Suppressor macrophage treated with lipopolysaccharide for 4 hours (primary cell): ENCODE data around the gene SASH1.

ENCODE experiments used
- DNase-seq: peaks from one replicate; pipeline ENCODE4 v3.0.0-alpha.2; 2020

SASH1 gene

DNA sequence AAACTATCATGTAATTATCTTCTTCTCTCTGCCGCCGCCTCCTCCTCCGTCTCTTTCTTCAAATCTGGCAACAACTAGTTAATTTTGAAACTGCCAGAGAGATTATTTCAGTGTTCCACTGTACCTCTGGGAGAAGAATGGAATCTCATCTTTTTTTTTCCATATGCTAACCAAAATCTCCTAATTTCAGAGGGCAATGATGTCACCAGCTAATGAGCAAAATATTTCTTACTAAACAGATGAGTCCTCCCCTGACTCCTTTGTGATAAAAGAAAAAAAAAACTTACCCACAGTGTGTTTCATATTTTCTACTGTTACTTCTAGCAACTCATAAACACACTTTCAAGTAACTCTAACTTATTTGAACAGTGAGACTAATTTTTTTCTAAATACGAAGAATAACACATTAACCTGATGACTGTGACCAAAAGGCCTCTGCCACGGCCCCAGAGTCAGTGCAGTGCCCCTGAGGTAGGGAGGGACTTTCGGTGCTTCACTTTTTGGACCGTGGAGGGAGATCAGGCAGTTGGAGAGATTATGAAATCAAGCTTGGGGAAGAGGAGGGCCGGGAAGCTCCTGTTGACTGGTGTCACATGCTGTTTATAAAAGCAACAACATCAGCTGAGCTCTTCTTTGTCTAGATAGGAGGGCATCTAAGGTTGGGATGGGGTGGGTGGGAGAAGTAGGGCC, 159.6 kb downstream of the SASH1 start:
- DNase-seq, result no peak

DNA sequence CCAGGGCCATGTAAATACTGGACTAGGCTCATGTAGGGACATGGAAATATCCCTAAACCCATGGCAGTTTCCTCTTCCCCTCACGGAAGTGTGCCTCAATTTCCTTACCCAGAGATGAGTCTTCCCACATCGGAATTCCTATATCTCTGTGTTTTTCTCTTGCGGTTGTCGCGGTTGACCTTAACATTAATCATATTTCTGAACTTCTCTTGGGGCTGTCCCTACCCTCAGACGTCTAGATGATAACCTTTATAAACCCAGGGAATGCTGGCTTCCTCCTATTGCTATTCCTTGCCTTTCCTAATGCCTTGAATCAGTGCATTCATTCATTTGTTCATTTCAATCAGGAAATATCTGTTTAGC, 160.1 kb downstream of the SASH1 start:
- no peak for DNase-seq

DNA sequence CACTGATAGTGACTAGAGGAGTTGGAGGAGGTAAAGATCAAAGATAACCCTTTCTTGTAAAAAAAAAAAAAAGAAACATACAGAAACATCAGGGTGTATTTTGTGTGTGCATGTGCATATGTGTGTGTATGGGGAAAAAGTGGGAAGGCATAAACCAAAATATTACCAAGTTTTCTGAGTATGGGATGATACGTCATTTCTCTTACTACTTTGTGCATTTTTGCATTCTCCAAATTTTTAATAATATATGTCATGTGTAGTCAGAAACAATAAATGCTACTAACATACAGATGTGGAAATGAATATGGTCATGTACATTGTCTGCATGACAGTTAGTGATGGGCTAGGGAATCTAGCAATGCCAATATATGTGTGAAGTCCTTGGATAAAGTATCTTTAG, 161.1 kb downstream of the SASH1 start:
- DNase-seq, result no peak

DNA sequence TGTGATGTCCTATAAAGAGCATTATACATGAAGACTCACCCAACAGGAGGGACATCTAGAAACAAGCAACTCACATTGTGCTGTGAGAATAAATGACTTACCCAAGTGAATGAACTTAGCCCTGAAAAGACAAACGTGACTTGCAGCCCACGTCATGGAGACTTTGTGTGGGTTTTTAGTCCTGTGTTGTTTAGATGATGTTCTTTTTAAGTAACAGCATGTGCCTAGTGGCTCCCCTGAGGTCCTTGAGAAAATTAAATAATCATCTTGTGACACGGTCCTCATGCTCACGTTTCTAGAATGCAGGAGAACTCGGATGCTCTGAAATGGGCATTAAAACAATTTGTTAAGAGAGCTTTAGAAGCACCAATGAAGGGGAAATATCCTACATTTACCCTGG, 165.1 kb downstream of the SASH1 start:
- DNase-seq, result no peak

DNA sequence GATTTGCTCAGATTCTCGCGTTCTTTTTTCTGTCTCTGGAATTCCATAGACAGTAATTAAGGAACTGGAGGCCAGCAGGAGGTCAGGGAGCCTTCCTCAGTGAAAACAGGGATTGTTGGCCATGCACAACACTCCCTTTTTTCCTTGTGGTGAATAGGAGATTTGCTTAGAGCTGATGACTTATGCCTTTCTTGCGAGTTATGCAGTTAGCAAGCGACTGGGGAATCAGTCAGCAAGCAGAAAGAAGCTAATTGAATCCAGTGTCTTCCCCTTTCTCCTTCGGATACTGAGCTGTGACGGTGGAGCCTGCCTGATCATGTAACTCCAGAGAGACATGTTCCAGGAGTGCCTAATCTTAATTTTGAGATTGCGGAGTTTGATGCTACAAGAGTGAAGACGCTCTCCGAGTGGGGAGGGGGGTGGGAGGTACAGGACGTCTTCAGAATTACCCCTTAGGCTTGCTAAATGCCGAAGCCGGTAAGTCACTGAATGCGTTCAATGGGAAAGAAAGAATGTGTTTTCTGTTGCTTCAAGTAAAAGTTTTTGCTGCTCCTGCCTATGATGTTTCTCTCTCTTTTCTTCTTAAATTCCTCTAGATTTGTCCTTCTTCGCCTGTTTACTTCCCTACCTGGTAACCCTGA, 165.9 kb downstream of the SASH1 start:
- DNase-seq, result no peak

DNA sequence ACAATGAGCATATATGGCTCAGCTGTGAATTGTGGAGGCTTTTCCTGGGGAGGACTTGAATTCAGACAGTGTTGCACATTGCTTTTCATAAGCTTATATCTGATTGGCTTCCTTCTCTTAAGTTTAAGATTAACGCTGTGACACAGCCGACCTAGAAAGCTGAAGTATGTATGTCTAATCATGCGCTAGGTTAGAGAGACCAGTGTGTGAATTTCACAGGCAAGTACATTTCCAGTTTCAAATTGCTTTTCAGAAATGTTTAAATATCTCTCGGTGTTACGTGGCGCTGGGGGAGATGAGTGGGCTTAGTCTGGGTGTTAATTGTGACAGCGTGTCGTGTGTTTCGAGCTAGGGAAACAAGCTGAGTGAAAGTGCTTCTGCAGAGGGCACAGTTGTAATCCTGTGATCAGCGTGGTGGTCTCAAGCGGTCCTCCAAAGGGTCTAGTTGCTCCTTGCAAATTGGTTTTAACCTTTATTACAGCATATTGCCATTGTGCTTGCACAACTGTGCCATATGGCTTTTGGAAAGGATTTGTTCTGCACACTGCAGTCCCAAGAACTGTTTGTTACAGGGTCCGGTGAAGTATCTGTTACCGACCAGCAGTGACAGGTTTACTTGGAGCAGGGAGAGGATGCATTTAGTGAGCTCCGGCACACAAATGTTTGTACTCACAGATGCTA, 166.6 kb downstream of the SASH1 start:
- DNase-seq, result no peak

DNA sequence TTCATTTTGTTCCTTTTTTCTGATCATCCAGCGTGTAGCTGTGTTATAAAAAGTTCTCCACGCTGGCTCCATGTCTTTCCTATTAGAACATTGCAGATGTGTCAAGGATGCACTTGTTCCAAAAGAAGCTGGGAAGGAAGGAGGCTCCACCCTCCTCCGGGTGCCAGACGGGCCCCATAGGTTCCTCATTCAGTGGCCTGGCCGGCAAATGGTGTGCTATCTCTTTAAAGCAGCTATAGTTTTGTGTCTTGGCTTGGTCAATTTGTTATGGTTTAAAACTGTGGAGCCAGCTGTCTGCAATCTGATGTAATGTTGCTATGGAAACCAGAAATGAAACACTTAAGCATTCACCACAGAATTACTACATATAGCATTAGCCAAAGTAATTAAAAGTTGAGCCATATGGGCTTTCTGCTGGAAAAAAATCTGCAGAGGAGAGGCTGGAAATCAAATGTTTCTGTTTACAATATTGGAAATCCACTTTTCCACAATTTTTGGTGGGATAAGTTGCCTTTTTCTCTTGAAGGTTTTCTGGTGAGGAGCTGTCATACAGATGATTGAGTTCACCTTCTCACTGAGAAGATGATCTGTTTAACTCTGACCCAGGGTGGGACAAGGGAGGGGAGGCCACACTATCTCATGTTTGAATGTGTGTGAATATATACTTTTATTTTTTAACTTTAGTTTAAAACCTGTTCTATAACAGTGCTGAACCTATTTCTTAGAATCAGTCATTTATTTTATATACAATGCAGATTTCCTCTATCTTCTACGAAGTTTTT, 167.4 kb downstream of the SASH1 start:
- DNase-seq, result peak; percentile 65

DNA sequence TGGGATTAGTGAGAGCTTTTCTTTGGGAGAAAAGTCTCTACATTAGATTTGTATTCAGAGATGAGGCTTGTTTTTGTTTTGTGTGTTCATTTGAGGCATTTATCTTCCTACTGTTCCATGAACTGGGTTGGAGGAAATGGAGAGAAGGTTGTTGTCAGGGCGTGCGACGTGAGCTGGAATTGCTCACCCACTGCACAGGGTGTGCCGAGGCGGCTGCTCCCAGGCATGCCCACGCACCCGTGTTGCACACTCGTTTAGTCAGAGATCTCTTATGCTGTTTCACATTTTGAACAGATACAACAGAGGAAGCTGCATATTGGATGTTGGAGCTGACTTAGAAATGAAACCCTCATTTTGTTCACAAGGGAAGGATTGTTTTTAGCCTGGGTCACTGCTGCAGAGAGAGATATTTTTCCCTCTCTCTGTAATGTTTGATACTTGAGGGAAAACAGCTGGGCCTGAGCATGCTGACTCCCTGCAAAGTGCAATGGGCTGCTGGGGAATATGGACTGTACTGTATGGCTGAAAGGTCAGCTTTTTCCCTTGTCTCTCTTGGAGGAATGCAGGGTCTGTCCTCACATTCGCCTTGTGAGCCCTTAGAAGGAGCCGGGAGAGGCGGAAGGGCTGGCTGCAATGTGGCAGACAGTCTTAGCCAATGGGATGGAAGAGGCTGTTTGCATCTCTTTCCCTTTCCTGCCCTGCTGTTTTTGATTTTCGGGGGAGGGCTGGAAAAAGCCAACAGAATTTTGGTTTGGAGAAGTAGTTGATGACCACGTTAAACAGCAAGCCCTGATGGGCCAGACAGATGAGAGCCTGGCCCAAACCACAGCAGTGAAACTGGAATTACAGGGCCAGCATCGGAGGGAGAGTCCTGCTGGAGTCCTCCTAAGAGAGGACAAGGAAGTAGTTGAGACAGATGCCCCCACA, 170.8 kb downstream of the SASH1 start:
- DNase-seq, result no peak

DNA sequence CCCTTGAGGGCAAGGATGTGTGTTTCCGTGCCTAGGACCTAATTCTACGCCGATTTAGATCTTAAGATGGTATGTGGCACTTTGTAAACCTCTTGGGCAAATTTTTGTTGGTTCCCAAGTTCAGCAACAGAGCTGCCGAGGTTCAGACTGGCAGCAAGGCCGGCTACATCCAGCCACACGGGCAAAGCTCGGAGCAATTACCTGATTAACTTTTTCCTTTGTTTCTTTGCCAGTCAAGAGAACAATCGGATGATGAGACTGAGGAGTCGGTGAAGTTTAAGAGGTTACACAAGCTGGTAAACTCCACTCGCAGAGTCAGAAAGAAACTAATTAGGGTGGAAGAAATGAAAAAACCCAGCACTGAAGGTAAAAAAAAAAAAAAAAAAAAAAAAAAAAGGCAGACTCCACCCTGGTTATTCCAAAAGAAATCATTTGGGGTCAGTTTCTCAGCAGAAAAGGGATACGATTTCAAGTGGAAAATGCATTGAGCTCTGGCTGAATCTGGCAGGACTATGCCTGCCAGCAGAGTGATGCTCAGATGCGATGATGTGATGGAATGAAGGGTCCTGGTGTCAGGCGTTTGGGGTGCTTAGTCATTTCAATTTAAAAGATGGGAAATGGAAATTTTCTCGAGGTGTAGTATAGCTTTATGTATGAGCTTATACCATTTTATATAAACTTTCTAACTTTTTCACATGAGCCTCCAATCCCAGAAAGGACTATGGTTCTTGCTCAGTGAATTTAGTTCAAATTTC, 171.6 kb downstream of the SASH1 start:
- DNase-seq, result no peak

DNA sequence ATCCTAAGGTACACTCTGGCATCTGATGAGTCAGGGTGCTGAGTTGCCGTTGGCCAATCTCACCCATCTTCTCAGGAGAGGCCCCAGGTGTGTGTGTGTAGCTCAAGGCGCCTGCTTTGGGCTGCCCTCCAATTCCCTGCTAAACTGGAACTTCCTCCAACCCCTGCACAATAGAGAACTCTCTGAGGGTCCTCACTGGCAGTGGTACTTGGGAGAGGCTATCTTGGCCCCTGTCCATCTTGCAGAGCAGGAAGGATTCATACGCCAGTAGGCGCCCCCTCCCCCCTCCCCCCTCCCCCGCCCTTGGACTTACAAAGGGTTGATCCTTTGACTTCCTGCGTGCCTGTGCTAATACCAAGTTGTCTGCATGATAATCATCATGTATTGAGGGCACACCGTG, 173.6 kb downstream of the SASH1 start:
- no peak for DNase-seq

DNA sequence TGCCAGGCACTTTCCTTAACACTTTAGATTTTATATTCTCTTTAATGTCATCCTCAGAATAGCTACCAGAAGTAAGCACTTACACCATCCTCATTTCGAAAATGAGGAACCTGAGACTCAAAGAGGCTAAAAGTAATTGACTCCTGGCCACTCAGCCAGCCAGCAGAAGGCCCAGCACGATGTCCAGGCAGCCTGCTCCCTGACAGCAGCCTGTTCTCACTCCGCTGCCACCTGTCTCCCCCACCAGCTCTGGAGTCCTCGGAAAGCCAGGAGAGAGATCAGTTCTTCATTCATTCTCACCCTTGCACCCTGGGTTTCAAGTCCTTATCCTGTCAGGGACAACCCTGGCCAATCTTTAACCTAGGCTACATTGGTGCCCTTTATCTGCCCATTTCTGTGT, 174.0 kb downstream of the SASH1 start:
- DNase-seq, result no peak

DNA sequence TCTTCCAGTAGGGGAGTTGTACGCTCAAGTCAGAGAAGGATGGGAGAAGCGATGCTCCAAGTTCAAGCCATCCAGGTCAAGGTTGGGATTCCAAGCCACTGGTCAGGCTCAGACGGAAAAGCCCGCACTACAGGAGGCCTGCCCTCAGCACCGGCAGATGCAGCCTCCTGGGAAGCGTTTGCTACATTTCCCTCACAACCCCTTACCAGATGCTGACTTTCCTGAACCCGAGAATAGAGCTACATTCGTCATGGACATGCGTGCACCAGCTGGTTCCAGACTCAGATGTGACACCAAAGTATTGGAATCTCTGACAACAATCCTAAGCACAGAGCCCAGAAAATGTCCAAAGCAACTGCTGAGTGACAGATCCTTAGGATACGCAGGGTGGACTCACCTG, 174.8 kb downstream of the SASH1 start:
- no peak for DNase-seq

DNA sequence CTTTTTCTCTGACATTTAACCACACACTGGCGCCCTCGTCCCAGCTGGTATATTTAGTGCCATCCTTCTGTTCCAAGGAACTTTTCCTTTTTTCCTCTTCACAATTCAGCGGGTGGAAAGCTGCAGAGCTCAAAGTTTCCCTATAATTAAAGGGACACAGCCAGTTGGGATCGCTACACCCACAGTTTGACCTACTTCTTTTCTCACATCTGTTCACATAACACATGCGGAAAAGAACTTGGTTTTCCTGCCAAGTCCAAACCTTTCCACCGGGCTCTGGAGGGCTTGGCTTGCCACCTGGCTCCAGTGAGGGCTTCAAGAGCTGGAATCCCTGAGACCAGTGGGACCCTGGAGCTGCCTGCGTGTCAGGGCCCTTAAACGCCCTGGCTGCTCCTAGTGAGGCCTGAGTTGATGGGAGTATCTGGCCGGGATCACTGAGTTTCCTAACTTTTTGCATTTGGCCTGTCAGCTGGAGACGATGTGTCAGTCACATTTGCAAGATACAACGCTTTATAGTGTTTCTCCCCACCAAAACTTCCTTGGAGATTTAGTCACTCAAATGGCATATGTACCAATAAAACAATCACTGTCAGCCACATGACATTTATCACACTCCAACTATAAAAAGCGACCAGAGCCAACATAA, 176.0 kb downstream of the SASH1 start:
- DNase-seq, result no peak

DNA sequence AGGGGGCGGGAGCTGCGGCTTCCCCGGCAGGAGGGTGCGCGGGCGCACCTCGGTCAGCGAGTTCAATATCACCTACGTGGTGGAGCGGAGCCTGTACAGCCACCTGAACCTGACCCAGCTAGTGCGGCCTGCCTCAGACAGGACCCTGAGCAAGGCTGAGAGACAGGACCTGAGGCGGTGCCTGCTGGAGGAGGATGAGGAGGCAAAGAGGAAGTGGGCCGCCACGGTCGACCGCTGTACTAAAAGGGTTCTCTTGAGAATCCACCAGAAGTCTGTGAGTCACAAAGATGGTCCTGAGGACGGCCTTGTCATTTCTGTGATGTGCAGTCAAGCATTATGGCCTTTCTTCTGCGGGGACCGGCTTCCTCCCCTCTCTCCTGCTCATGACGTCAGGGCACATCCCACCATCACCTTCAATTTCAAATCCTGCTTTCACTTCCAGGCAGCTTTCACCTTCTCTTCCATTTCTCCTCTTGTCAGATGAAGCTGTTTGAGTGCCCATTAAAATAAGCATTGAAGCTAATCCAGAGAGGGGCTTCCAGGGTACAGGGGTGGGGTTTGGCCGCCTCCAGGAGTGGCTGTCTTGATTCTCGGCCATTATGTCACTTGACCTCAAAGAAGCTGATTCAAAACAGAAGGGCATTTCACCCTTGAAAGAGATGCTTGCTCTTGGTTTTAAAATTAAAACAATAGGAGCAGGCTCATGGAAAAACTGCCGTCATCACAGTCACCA, 177.6 kb downstream of the SASH1 start:
- DNase-seq, result no peak

DNA sequence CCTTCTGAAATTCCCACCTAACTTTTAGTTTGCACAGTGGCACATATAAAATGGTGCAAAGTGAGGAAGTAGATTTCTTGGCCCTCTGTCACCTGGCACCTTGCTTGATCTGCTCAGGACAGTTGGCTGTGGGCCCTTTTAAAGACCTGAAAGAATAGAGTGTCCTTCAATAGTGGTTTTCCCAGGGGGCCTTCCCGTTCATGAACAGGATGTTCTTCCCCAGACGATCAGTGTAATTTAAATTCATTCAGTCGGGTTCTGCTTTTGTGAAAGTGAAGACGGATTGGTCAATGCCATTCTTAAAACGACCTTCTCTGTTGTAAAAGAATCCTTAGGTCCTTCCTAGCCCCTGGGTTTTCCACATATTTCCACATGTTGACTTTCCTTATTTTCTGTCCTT, 178.5 kb downstream of the SASH1 start:
- DNase-seq, result no peak

DNA sequence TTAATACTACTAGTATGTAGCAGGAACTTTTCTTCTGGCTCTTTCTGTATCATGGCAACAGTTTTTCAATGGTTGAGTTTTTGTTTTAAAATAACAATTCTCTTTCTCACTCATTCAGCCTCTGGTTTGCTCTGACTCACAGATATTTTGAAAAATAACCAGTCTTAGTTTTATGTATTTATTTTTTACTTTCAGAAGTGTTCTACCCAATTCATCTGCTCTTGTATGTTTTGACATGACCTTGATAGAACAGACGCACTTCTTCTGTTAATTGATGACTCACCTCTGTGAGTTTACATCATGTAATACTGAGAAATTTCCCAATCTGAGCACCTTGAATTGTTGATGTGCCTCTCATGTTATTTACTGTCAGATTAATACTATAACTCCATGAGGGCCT, 178.9 kb downstream of the SASH1 start:
- no peak for DNase-seq

DNA sequence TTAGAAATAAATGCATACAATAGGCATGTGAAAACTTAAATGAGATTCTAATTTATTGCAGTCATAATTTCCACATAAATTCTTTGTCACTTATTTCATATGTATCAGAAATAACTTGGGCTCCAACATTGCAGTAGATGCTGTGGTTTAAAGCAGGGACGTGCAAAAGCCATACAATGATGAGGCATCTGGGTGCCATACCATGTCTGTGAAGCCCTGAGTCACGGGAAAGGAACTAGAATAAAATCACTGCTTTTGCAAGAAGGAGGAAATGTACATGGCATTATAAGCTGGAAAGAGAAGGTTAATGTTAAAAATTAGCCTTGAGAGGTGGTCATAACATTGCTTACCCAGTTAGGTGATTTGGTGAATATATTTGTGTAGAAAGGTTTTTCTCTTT, 180.4 kb downstream of the SASH1 start:
- no peak for DNase-seq

DNA sequence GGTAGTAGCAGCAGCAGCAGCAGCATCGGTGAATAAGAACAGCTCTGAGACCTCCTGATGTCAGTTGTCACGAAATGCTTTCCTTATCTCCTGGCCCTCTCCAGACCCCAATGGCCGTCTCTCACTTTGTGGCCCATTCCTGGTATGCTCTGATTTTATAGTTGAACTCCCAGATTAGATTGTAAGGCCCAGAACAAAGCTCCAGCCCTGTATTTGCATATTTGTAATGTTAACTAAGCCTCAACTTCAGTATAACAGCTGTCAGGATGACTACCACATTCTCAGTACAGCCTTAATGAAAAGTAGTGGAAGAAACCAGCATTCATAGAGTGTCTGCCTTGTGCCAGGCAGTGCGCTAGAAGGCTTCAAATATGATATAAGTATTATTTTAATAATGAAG, 180.9 kb downstream of the SASH1 start:
- no peak for DNase-seq

DNA sequence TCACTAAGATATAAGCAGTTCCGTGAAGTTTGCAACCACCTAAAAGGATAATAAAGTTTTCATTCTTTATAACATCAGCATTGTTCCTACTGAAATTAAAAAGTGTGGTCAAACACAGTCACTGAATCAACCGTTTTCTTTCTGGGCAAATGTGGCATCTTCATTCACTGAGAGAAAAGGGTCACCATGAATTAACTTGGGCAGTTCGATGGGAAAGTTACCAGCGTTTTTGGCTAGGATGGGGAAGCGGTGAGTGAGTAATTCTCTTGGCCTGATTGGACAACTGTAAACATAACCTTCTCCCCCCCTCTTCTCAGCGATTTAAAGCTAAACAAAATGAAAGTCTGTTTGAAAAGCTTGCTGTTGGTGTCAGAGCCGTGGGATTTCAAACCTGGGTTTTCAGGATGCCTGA, 181.8 kb downstream of the SASH1 start:
- no peak for DNase-seq

DNA sequence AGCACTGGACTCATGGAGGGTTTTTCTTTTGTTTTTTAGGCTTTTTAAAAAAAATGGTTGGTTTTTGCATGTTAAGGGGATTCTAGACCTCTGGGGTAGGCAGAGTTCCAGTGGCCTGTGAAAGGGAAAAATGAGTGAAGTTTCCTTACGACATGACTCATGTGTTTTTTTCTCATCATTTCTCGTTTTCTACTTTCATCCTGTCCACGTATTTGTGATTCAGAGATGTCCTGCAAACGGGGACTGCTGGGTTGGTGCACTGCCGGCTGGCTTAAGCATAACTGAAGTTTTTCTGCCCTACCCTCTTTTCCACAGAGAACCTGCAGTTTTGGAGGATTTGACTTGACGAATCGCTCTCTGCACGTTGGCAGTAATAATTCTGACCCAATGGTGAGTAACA, 182.3 kb downstream of the SASH1 start:
- DNase-seq, result peak; percentile 16

DNA sequence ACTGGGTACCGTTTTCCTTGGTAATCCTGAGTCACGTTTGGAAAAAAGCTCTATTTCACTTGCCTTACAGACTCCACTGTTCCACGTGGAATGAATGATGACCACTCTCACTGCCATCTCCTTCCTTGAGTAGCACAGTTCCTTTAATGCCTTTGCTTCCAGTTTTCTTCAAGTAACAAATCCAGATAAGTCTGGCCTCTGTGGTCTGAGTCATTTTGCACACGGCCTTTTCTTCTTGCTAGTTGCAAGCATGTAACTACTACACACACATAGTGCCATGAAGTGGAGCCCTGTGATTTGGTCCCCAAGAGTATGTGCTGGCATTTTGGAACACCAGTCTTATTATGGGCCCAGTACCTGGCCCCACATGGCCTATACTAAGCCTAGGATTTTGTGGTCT, 182.8 kb downstream of the SASH1 start:
- DNase-seq, result no peak
